K562 (cell line): ENCODE measurements around the gene KLRK1. TPM values are rescaled to one million over a fixed set of nuclear protein-coding genes. Genes with fewer than 3 reads are reported as not detected.
"Not testable (repeated sequence)": the region's sequence is repeated elsewhere in the genome, so short reads cannot be mapped to it uniquely, and the experiment has no call there.

ENCODE experiments used
- ATAC-seq: fragments of 200-7000 bp; cut with Tn5 transposase; 3 replicates; pipeline ENCODE4 v1.9.1; 2020; ENCODE audit warnings: moderate library complexity
- BruUV-seq: library from RNA; stranded (reverse); fragments of 400-500 nt; replicated peaks from 2 replicates; lab custom pipeline; 2021; lab: Mats Ljungman, UMichigan
- CTCF ChIA-PET: fragments of 300-600 bp; formaldehyde crosslinking; extraction: SDS; loops from one replicate; lab custom pipeline; 2021; ENCODE audit warnings: low intra/inter-chr PET ratio; lab: Yijun Ruan, JAX
- POLR2A ChIA-PET: fragments of 300-600, 350-650 bp; sonication (Branson Sonifier 250); formaldehyde crosslinking; extraction: SDS; loops from one replicate; lab custom pipeline; 2021; ENCODE audit warnings: antibody characterized with exemption, inconsistent platforms; lab: Yijun Ruan, JAX
- DNase-seq, 4 experiments: peaks; one replicate each; pipeline versions ENCODE4 v3.0.0 to v3.0.0-alpha.2; 2011 to 2018; ENCODE audit warnings: low spot score in 3 of 4, mixed read lengths in 3 of 4; ENCODE audit errors: extremely low read depth in 1 of 4
- FAIRE-seq: peaks from 2 replicates; lab custom pipeline; 2011; peaks lifted over from hg19 to GRCh38; lab: Jason Lieb, UNC
- H2AFZ ChIP-seq: 2 replicates; pipeline ENCODE4 v1.6.0; 2011; ENCODE audit warnings: low read depth, low read length, control low read depth, inconsistent platforms
- H3K27ac ChIP-seq: fragments of 200-600 bp; 3 replicates; pipeline ENCODE4 v1.8.0; 2011; ENCODE audit warnings: low read depth, mild to moderate bottlenecking, control low read depth, inconsistent platforms, low read length, moderate library complexity, mixed read lengths; ENCODE audit errors: extremely low read depth
- H3K27me3 ChIP-seq, 2 experiments: fragments of 300-600 bp in 1 of 2; 2 replicates in 1 of 2; 3 replicates in 1 of 2; pipeline versions ENCODE4 v1.6.0 to v1.8.0; 2011; ENCODE audit warnings: inconsistent platforms in 2 of 2, low read length in 2 of 2, mild to moderate bottlenecking in 1 of 2, mixed read lengths in 1 of 2, moderate library complexity in 1 of 2; ENCODE audit not compliant: control insufficient read depth in 2 of 2, insufficient read depth in 2 of 2
- H3K36me3 ChIP-seq: fragments of 300-600 bp; 3 replicates; pipeline ENCODE4 v1.8.0; 2011; ENCODE audit warnings: mild to moderate bottlenecking, low read length, inconsistent platforms; ENCODE audit not compliant: control insufficient read depth, insufficient read depth
- H3K4me1 ChIP-seq, 2 experiments: fragments of 200-600 bp in 1 of 2; replicated peaks in 1 of 2; 2 replicates in 1 of 2; 3 replicates in 1 of 2; pipeline versions ENCODE4 v1.5.1 to v1.8.0; 2011; ENCODE audit warnings: inconsistent platforms in 2 of 2, low read length in 2 of 2, mild to moderate bottlenecking in 1 of 2, mixed read lengths in 1 of 2, moderate library complexity in 1 of 2; ENCODE audit not compliant: control insufficient read depth in 2 of 2, insufficient read depth in 2 of 2
- H3K4me2 ChIP-seq: 2 replicates; pipeline ENCODE4 v1.6.1; 2011; ENCODE audit warnings: low read length, control low read depth, inconsistent platforms, mixed read lengths; ENCODE audit not compliant: insufficient read depth
- H3K4me3 ChIP-seq: fragments of 200-600 bp; sonication (generic), shearing (Covaris generic); 2 replicates; pipeline ENCODE4 v1.5.1; 2016; ENCODE audit warnings: control low read depth, inconsistent platforms
- H3K79me2 ChIP-seq: fragments of 200-600 bp; 3 replicates; pipeline ENCODE4 v1.8.0; 2011; ENCODE audit warnings: low read length, inconsistent platforms; ENCODE audit not compliant: control insufficient read depth, insufficient read depth
- H3K9ac ChIP-seq, 2 experiments: 2 replicates each; pipeline versions ENCODE4 v1.6.0 to v1.6.1; 2011; ENCODE audit warnings: low read depth in 2 of 2, low read length in 2 of 2, control low read depth in 1 of 2, inconsistent platforms in 1 of 2, mild to moderate bottlenecking in 1 of 2, mixed read lengths in 1 of 2; ENCODE audit not compliant: insufficient read depth in 1 of 2
- H3K9me1 ChIP-seq: one replicate; pipeline ENCODE4 v1.6.0; 2011; ENCODE audit warnings: inconsistent platforms, mild to moderate bottlenecking, low read length, moderate library complexity; ENCODE audit not compliant: control insufficient read depth, insufficient read depth
- H3K9me3 ChIP-seq: replicated peaks from 2 replicates; pipeline ENCODE4 v1.5.1; 2011; ENCODE audit warnings: low read depth, low read length, inconsistent platforms; ENCODE audit not compliant: control insufficient read depth, insufficient read depth
- H4K20me1 ChIP-seq: replicated peaks from 2 replicates; pipeline ENCODE4 v1.6.1; 2011; ENCODE audit warnings: low read length, inconsistent platforms, mixed read lengths; ENCODE audit not compliant: control insufficient read depth, insufficient read depth
- WGBS: fragments of 100-300 bp; shearing (Covaris generic); methylation state at CpG from one replicate; pipeline ENCODE4 v1.1.6; 2016; ENCODE audit warnings: low coverage, mixed read lengths; ENCODE audit not compliant: insufficient coverage; ENCODE audit errors: missing lambda C conversion rate; 5-methylcytosine and 5-hydroxymethylcytosine counted together
- in situ Hi-C: fragments of 300-500 bp; cut with MboI; formaldehyde crosslinking; loops from 4 replicates; pipeline ENCODE4 v1.15.0; 2018; ENCODE audit warnings: inconsistent platforms, mixed read lengths
- intact Hi-C: fragments of 100-400 bp; cut with micrococcal nuclease; formaldehyde crosslinking; loops from 2 replicates; pipeline ENCODE4 v1.14.2; 2022
- polyA plus RNA-seq, 8 experiments: library from polyadenylated mRNA; depleted of rRNA in 4 of 8; stranded (reverse) in 5 of 8; unstranded in 3 of 8; fragments of >200 nt; fragmentation: Nextera tagmentation in 2 of 8; fragmentation: Illumina TruSeq in 1 of 8; extraction: Ambion mirVana in 2 of 8; extraction: Trizol in 1 of 8; gene quantifications; 2 replicates each; pipeline versions ENCODE4 v1.2.1 to v1.2.3, GENCODE V29; 2011 to 2014; ENCODE audit warnings: inconsistent platforms in 1 of 8, missing spikeins in 1 of 8
- total RNA-seq, 7 experiments: library from RNA; depleted of rRNA in 6 of 7; stranded (reverse); fragments of >200 nt in 6 of 7; fragmentation: Illumina TruSeq in 2 of 7; extraction: Trizol in 2 of 7; gene quantifications; 2 replicates each; pipeline versions ENCODE4 v1.2.1 to v1.2.3, GENCODE V29; 2011 to 2021; ENCODE audit warnings: low replicate concordance in 1 of 7

Gene KLRK1
- total and polyA plus RNA-seq, 9 of the 15 experiments (the other 6 are each of a cell fraction or from before 2014, with no cell fraction given): 0.03 to 0.09 (median 0.06) TPM; not detected in 3

GRCh38 chr12:10328691-10329090 lies 61.1 kb downstream of the KLRK1 start:
- in situ Hi-C loops: loop anchor here (10.0 kb wide), 2 partner anchors 94 to 216 kb away; no protein-coding TSS in a partner anchor
- H3K36me3 ChIP-seq, BruUV-seq, H3K9me1 ChIP-seq, H3K4me3 ChIP-seq, H3K27me3 ChIP-seq, H3K4me1 ChIP-seq, DNase-seq, H2AFZ ChIP-seq, CTCF ChIA-PET, H3K9me3 ChIP-seq, H3K4me2 ChIP-seq, ATAC-seq, intact Hi-C loops, POLR2A ChIA-PET, H3K27ac ChIP-seq, H3K9ac ChIP-seq, H4K20me1 ChIP-seq, FAIRE-seq, H3K79me2 ChIP-seq: not testable (repeated sequence)
- 12% methylated on average over 2 of the region's 2 CpGs for WGBS

Other genes with a start within 250 kb of the KLRK1 start
Only the 7 nearest of the 10 such genes appear.
- gene GABARAPL1, start 177.2 kb downstream of the KLRK1 start, total RNA-seq (2014; rRNA removed): 8.8 and 10.1 TPM in 2 replicates
- gene GABARAPL1, start 177.2 kb downstream of the KLRK1 start, total RNA-seq (2014; rRNA removed; fragmentation: Illumina TruSeq; extraction: Trizol): 11.6 and 15.3 TPM in 2 replicates
- 5.5 TPM in 2 replicates for gene GABARAPL1, start 177.2 kb downstream of the KLRK1 start, total RNA-seq (2015; rRNA removed; fragmentation: Illumina TruSeq; extraction: Trizol)
- 10.6 and 11.7 TPM in 2 replicates for gene GABARAPL1, start 177.2 kb downstream of the KLRK1 start, total RNA-seq (2021)
- 11.0 and 15.7 TPM in 2 replicates for gene GABARAPL1, start 177.2 kb downstream of the KLRK1 start, polyA plus RNA-seq (2011; rRNA removed)
- gene GABARAPL1, start 177.2 kb downstream of the KLRK1 start, polyA plus RNA-seq (2014; fragmentation: Illumina TruSeq; extraction: Trizol): 15.9 and 17.9 TPM in 2 replicates
- gene GABARAPL1, start 177.2 kb downstream of the KLRK1 start, polyA plus RNA-seq (2014; fragmentation: Nextera tagmentation; extraction: Ambion mirVana): 1 to 10 TPM; 2.3 to 3.2 TPM
- gene GABARAPL1, start 177.2 kb downstream of the KLRK1 start, polyA plus RNA-seq (2014; rRNA removed): 11.3 and 11.7 TPM in 2 replicates
- not detected in 2 replicates for gene KLRD1, start 82.2 kb downstream of the KLRK1 start, total RNA-seq (2014; rRNA removed)
- not detected in 2 replicates for gene KLRD1, start 82.2 kb downstream of the KLRK1 start, total RNA-seq (2014; rRNA removed; fragmentation: Illumina TruSeq; extraction: Trizol)
- not detected in 2 replicates for gene KLRD1, start 82.2 kb downstream of the KLRK1 start, total RNA-seq (2015; rRNA removed; fragmentation: Illumina TruSeq; extraction: Trizol)
- gene KLRD1, start 82.2 kb downstream of the KLRK1 start, total RNA-seq (2021): not detected in 2 replicates
- gene KLRD1, start 82.2 kb downstream of the KLRK1 start, polyA plus RNA-seq (2011; rRNA removed): not detected in 2 replicates
- not detected in 2 replicates for gene KLRD1, start 82.2 kb downstream of the KLRK1 start, polyA plus RNA-seq (2014; fragmentation: Illumina TruSeq; extraction: Trizol)
- not detected for gene KLRD1, start 82.2 kb downstream of the KLRK1 start, polyA plus RNA-seq (2014; fragmentation: Nextera tagmentation; extraction: Ambion mirVana)
- not detected in 2 replicates for gene KLRD1, start 82.2 kb downstream of the KLRK1 start, polyA plus RNA-seq (2014; rRNA removed)
- not detected in 2 replicates for gene KLRC4, start 19.7 kb upstream of the KLRK1 start, total RNA-seq (2014; rRNA removed)
- gene KLRC4, start 19.7 kb upstream of the KLRK1 start, total RNA-seq (2014; rRNA removed; fragmentation: Illumina TruSeq; extraction: Trizol): not detected in 2 replicates
- gene KLRC4, start 19.7 kb upstream of the KLRK1 start, total RNA-seq (2015; rRNA removed; fragmentation: Illumina TruSeq; extraction: Trizol): not detected in 2 replicates
- not detected in 2 replicates for gene KLRC4, start 19.7 kb upstream of the KLRK1 start, total RNA-seq (2021)
- 0.17 and 0.34 TPM in 2 replicates for gene KLRC4, start 19.7 kb upstream of the KLRK1 start, polyA plus RNA-seq (2011; rRNA removed)
- gene KLRC4, start 19.7 kb upstream of the KLRK1 start, polyA plus RNA-seq (2014; fragmentation: Illumina TruSeq; extraction: Trizol): not detected in 2 replicates
- gene KLRC4, start 19.7 kb upstream of the KLRK1 start, polyA plus RNA-seq (2014; fragmentation: Nextera tagmentation; extraction: Ambion mirVana): not detected
- not detected in 2 replicates for gene KLRC4, start 19.7 kb upstream of the KLRK1 start, polyA plus RNA-seq (2014; rRNA removed)
- 0.12 and 0.32 TPM in 2 replicates for gene KLRC3, start 30.6 kb upstream of the KLRK1 start, total RNA-seq (2014; rRNA removed)
- 0.35 TPM in 1 of 2 replicates, not detected in the other for gene KLRC3, start 30.6 kb upstream of the KLRK1 start, total RNA-seq (2014; rRNA removed; fragmentation: Illumina TruSeq; extraction: Trizol)
- gene KLRC3, start 30.6 kb upstream of the KLRK1 start, total RNA-seq (2015; rRNA removed; fragmentation: Illumina TruSeq; extraction: Trizol): not detected in 2 replicates
- gene KLRC3, start 30.6 kb upstream of the KLRK1 start, total RNA-seq (2021): not detected in 2 replicates
- gene KLRC3, start 30.6 kb upstream of the KLRK1 start, polyA plus RNA-seq (2011; rRNA removed): 0.31 TPM in 1 of 2 replicates, not detected in the other
- 0.21 and 0.60 TPM in 2 replicates for gene KLRC3, start 30.6 kb upstream of the KLRK1 start, polyA plus RNA-seq (2014; fragmentation: Illumina TruSeq; extraction: Trizol)
- gene KLRC3, start 30.6 kb upstream of the KLRK1 start, polyA plus RNA-seq (2014; fragmentation: Nextera tagmentation; extraction: Ambion mirVana): under 1 TPM in 1 of 2 experiments, not detected in 1; 0.15 TPM
- 0.09 TPM in 1 of 2 replicates, not detected in the other for gene KLRC3, start 30.6 kb upstream of the KLRK1 start, polyA plus RNA-seq (2014; rRNA removed)
- gene KLRC2, start 46.0 kb upstream of the KLRK1 start, total RNA-seq (2014; rRNA removed): not detected in 2 replicates
- not detected in 2 replicates for gene KLRC2, start 46.0 kb upstream of the KLRK1 start, total RNA-seq (2014; rRNA removed; fragmentation: Illumina TruSeq; extraction: Trizol)
- not detected in 2 replicates for gene KLRC2, start 46.0 kb upstream of the KLRK1 start, total RNA-seq (2015; rRNA removed; fragmentation: Illumina TruSeq; extraction: Trizol)
- gene KLRC2, start 46.0 kb upstream of the KLRK1 start, total RNA-seq (2021): not detected in 2 replicates
- gene KLRC2, start 46.0 kb upstream of the KLRK1 start, polyA plus RNA-seq (2011; rRNA removed): not detected in 2 replicates
- gene KLRC2, start 46.0 kb upstream of the KLRK1 start, polyA plus RNA-seq (2014; fragmentation: Illumina TruSeq; extraction: Trizol): not detected in 2 replicates
- gene KLRC2, start 46.0 kb upstream of the KLRK1 start, polyA plus RNA-seq (2014; fragmentation: Nextera tagmentation; extraction: Ambion mirVana): not detected
- gene KLRC2, start 46.0 kb upstream of the KLRK1 start, polyA plus RNA-seq (2014; rRNA removed): not detected in 2 replicates
- gene KLRC1, start 63.3 kb upstream of the KLRK1 start, total RNA-seq (2014; rRNA removed): not detected in 2 replicates
- gene KLRC1, start 63.3 kb upstream of the KLRK1 start, total RNA-seq (2014; rRNA removed; fragmentation: Illumina TruSeq; extraction: Trizol): not detected in 2 replicates
- gene KLRC1, start 63.3 kb upstream of the KLRK1 start, total RNA-seq (2015; rRNA removed; fragmentation: Illumina TruSeq; extraction: Trizol): not detected in 2 replicates
- not detected in 2 replicates for gene KLRC1, start 63.3 kb upstream of the KLRK1 start, total RNA-seq (2021)
- not detected in 2 replicates for gene KLRC1, start 63.3 kb upstream of the KLRK1 start, polyA plus RNA-seq (2011; rRNA removed)
- gene KLRC1, start 63.3 kb upstream of the KLRK1 start, polyA plus RNA-seq (2014; fragmentation: Illumina TruSeq; extraction: Trizol): not detected in 2 replicates
- gene KLRC1, start 63.3 kb upstream of the KLRK1 start, polyA plus RNA-seq (2014; fragmentation: Nextera tagmentation; extraction: Ambion mirVana): not detected
- gene KLRC1, start 63.3 kb upstream of the KLRK1 start, polyA plus RNA-seq (2014; rRNA removed): not detected in 2 replicates
- 2.3 and 2.9 TPM in 2 replicates for gene EIF2S3B, start 115.8 kb upstream of the KLRK1 start, total RNA-seq (2014; rRNA removed)
- 5.1 and 6.0 TPM in 2 replicates for gene EIF2S3B, start 115.8 kb upstream of the KLRK1 start, total RNA-seq (2014; rRNA removed; fragmentation: Illumina TruSeq; extraction: Trizol)
- 1.3 and 2.1 TPM in 2 replicates for gene EIF2S3B, start 115.8 kb upstream of the KLRK1 start, total RNA-seq (2015; rRNA removed; fragmentation: Illumina TruSeq; extraction: Trizol)
- 0.64 and 1.3 TPM in 2 replicates for gene EIF2S3B, start 115.8 kb upstream of the KLRK1 start, total RNA-seq (2021)
- gene EIF2S3B, start 115.8 kb upstream of the KLRK1 start, polyA plus RNA-seq (2011; rRNA removed): 2.0 and 2.4 TPM in 2 replicates
- gene EIF2S3B, start 115.8 kb upstream of the KLRK1 start, polyA plus RNA-seq (2014; fragmentation: Illumina TruSeq; extraction: Trizol): 2.1 and 2.8 TPM in 2 replicates
- gene EIF2S3B, start 115.8 kb upstream of the KLRK1 start, polyA plus RNA-seq (2014; fragmentation: Nextera tagmentation; extraction: Ambion mirVana): under 1 TPM; 0.45 to 0.73 TPM
- gene EIF2S3B, start 115.8 kb upstream of the KLRK1 start, polyA plus RNA-seq (2014; rRNA removed): 1.5 TPM in 2 replicates